Stomach (tissue), 4 donors: ENCODE data around the gene CRHR1.

Experiments used
- EP300 ChIP-seq: sonication (generic); formaldehyde crosslinking; IDR thresholded peaks from one replicate; pipeline ENCODE4 v1.6.1; 2017; ENCODE audit warnings: antibody characterized with exemption
- TF ChIP-seq, protein P1 (sequence below), 7 experiments: fragments of 450-650 bp in 4 of 7; fragments of 200-600 bp in 3 of 7; sonication (generic) in 3 of 7; IDR thresholded peaks; one replicate each; pipeline ENCODE4 v1.5.1; 2016 to 2019; ENCODE audit warnings: antibody characterized with exemption in 7 of 7, control low read depth in 2 of 7, mild to moderate bottlenecking in 1 of 7

DNA sequence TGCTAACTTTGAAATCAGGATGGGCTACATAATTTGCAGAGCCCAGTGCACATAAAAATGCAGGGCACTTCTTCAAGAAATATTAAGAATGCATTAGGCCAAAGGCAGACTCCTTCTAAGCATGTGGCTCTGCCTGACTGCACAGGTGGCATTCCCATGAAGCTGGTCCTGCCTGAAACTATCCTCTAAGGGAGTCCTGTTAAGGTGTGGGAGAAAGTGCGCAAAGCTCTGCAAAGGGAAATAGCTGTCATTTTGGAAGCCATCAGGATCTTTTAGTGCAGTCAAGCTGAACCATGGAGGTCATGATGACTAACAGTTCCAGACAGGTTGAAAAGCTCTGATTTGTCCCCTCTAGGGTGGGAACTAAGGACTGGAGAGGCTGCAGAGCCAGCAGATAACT is 41.9 kb upstream of the CRHR1 start:
- TF ChIP-seq, protein P1, sequence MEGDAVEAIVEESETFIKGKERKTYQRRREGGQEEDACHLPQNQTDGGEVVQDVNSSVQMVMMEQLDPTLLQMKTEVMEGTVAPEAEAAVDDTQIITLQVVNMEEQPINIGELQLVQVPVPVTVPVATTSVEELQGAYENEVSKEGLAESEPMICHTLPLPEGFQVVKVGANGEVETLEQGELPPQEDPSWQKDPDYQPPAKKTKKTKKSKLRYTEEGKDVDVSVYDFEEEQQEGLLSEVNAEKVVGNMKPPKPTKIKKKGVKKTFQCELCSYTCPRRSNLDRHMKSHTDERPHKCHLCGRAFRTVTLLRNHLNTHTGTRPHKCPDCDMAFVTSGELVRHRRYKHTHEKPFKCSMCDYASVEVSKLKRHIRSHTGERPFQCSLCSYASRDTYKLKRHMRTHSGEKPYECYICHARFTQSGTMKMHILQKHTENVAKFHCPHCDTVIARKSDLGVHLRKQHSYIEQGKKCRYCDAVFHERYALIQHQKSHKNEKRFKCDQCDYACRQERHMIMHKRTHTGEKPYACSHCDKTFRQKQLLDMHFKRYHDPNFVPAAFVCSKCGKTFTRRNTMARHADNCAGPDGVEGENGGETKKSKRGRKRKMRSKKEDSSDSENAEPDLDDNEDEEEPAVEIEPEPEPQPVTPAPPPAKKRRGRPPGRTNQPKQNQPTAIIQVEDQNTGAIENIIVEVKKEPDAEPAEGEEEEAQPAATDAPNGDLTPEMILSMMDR (IDR thresholded peaks at IDR 0.05): no peak
- no peak for TF ChIP-seq EP300
